ENCODE data around the gene PHF11.

Gene PHF11

DNA sequence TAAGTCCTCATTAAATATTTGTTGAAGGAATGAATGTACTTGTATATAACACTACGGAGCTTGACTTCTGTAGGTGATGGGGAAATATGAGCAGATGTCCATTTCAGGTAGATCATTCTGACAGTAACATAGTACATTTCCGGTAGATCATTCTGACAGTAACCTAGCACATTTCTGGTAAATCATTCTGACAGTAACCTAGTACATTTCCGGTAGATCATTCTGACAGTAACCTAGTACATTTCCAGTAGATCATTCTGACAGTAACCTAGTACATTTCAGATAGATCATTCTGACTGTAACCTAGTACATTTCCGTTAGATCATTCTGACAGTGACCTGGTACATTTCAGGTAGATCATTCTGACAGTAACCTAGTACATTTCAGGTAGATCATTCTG, 2.5 kb downstream of the PHF11 start:
- DNase-seq (ENCODE audit: low spot score): no peak

- no peak for DNase-seq (ENCODE audit: low spot score)
These were observed 4.3 kb downstream of the PHF11 start for GRCh38 chr13:49499889-49500660.

GRCh38 chr13:49502954-49503353, 7.2 kb downstream of the PHF11 start:
- DNase-seq (ENCODE audit: low spot score): no peak

GRCh38 chr13:49503951-49504350, 8.2 kb downstream of the PHF11 start:
- no peak for DNase-seq (ENCODE audit: low spot score)

DNA sequence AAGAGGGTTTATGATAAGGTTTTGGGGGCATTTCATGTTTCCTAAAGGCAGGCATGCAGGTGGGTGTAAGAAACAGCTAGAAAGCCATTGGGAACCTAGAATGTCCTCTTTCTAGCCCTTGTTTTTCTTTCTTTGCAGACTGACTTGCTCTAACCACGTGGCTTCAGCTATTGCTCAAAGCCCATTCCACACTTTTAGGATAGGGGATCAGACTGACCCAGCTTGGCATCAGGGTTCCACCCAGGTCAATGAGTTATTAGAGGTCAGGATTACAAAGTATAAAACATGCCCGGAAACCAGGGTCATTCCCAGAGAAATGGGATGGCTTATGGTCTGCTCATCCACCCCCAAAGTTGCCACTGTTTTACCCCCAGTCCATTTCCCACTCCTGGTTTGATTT, 16.8 kb downstream of the PHF11 start:
- DNase-seq (ENCODE audit: low spot score): no peak

DNA sequence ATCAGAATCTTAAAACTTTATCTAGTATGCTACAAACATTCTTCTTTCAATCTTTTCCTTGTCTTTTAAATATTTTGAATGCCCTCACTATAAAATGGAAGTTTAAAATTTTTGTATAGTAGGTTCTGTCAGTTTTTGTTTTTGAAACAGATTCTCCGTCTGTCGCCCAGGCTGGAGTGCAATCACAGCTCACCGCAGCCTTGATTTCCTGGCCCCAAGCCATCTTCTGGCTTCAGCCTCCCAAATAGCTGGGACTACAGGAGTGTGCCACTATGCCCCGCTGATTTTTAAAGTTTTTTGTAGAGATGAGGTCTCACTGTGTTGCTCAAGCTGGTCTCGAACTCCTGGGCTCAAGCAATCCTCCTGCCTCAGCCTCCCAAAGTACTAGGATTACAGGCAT, 20.7 kb downstream of the PHF11 start:
- DNase-seq (ENCODE audit: low spot score): no peak

DNA sequence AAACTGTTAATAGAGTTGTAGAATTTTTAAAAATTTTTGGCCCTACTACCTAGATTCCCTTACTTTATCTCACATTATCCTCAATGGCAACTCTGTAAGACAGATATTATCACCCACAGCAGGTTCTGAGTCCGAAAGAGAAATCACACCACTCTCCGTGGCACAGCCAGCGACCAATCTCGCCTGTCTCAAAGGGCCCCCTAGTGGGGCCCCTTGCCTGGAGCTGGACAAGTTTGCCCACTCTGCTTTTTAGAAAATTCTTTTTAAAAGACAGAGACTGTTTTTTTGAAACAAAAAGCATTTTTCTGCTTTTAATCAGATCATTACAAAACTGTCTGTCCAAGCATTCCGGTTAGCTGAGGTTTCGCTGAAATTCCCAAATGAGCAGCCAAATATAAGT, 21.7 kb downstream of the PHF11 start:
- DNase-seq (ENCODE audit: low spot score): no peak

GRCh38 chr13:49521224-49521623, 25.5 kb downstream of the PHF11 start:
- no peak for DNase-seq (ENCODE audit: low spot score)

DNA sequence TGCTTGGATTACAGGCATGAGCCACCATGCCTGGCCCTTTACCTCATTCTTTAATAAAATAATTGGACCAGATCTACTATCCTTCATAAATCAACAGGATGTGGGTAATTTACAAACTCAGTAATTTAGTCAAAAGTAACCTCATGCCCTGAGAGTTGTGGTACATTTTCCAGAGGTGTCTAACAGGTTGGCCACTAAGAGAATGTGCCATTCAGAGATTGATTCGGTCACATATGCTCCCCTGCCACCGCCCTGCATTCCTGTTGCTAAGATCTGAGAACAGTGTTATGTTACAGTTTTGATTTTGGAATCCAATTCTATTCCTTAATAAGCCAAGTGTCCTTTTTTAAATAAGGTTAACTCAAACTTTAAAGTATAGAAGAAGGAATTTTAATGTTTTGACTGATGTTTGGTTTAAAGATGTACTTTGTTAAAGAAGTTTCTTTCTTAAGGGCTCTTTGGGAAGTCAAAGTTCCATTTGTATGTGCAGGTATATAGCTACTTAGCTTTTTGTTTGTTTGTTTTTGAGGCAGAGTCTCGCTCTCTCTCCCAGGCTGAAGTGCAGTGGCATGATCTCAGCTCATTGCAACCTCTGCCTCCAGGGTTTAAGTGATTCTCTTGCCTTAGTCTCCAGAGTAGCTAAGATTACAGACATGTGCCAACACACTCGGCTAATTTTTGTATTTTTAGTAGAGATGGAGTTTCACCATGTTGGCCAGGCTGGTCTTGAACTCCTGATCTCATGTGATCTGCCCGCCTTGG, 29.2 kb downstream of the PHF11 start:
- DNase-seq (ENCODE audit: low spot score): no peak

DNA sequence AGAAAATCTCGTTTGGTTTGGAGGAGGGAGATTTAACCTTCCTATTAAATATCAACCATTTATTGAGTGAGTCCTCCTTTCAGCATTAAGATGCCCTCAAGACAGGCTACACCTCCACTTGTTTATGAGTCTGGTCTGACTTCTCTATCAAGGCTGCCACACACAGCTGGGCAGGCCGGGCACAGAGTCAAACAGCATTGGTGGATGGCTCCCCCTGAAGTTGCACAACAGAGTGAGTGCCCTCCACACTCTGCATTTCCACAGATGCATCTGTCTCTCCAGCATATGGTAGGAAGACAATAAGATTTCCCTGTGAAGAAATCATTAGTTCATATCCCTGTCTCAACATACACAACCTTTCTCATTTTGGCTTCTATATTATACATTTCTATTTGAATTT, 31.4 kb downstream of the PHF11 start:
- DNase-seq (ENCODE audit: low spot score): no peak

DNA sequence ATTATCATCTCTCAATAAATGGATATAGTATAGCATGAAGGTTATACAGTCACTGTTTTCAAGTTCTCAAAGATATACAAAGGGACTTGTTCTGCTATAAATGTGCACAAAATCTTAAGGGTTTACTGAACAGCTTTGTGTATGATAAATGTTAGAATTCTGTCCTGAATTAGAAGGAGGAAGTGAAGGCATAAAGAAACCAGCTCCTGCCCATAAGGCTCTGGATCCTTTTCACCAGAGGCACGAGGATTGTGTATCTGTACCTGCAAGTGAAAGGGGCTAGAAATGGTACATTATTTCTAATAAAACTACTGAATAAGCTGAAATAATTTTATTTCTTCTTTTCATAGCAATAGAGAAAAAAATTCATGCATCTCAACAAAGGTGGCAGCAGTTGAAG, 32.4 kb downstream of the PHF11 start:
- DNase-seq (ENCODE audit: low spot score): no peak

GRCh38 chr13:49530457-49530856, 34.7 kb downstream of the PHF11 start:
- DNase-seq (ENCODE audit: low spot score): no peak

- DNase-seq (ENCODE audit: low spot score): no peak
These were observed 36.8 kb downstream of the PHF11 start for GRCh38 chr13:49532593-49532992.

GRCh38 chr13:49533011-49533410, 37.3 kb downstream of the PHF11 start:
- no peak for DNase-seq (ENCODE audit: low spot score)

DNA sequence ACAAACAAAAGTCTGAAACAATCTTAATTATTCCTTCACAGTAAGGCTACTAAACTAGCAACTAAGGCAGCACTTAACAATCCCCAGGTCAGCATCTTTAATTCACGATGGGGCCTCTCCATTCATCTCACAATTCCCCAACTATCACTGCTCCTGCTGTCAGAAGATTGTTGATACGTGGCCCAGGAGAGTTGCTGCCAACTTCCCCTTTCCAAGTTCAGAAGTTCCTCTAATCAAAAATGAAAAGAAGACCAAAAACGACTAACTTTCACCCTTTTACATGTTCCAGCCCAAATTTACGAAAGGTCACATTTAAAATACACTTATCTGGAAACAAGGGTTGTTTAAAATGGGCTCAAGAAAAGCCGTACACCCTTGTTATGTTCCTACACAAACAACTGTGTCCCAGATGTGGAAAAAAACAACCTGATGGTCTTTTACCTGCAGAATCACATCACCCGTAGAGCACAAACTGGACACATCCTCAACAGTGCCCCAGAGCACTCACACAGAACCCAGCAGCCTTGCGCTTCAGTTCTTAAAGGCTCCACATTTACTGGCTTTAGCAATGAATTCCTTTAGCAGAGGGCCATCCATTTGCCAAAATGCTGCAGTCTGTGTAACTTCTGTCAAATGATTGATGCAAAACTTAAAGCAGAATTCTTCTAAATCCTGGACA, 38.0 kb downstream of the PHF11 start:
- no peak for DNase-seq (ENCODE audit: low spot score)

- no peak for DNase-seq (ENCODE audit: low spot score)
These were observed 40.6 kb downstream of the PHF11 start for GRCh38 chr13:49536144-49536873.

DNA sequence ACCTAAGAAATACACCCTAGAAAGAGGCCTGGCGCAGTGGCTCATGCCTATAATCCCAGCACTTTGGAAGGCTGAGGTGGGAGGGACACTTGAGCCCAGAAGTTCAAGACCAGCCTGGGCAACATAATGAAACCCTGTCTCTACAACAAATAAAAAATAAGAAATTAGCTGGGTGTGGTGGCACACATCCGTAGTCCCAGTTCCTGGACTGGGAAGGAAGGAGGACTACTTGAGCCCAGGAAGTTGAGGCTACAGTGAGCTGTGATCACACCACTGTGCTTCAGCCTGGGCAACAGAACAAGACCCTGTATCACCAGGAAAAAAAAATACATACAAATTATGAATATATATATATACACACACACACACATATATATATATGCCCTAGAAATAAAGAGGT, 42.7 kb downstream of the PHF11 start:
- no peak for DNase-seq (ENCODE audit: low spot score)

DNA sequence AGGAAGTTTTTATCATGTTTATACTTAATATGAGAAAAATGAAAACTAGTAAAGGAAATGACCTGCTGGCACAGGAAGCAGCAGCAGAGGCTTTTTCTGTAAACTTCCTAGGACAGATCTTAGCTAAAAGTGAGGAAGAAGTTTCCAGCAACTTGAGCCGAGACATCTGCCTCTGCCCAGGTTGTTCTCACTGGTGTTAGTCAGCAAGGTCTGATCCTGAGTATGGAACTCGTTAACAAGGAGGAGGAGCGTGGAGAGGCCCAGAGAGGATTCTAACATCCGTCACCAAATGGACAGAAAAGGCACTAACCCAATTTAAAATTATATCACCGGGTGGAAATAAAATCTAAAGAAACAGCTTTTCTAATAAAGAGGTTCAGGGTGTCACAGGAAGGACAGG, 43.6 kb downstream of the PHF11 start:
- DNase-seq (ENCODE audit: low spot score): no peak

DNA sequence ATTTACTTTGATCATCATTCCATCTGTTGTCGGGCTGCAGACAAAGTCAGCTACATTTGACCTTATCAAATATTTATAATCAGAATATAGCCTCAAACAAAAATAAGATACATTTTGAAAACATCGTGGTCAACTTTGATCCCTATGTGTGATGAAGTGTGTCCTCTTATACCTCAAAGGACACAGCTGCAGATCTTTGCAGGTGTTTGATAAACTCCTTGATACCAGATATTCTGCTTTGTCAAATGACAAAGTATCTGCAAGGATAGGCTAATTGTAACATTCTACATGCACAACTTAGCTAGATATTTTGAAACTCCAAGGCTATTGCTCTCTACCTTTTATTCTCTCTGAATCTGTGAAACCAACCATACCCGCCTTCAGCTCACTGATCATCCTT, 44.0 kb downstream of the PHF11 start:
- DNase-seq (ENCODE audit: low spot score): no peak

DNA sequence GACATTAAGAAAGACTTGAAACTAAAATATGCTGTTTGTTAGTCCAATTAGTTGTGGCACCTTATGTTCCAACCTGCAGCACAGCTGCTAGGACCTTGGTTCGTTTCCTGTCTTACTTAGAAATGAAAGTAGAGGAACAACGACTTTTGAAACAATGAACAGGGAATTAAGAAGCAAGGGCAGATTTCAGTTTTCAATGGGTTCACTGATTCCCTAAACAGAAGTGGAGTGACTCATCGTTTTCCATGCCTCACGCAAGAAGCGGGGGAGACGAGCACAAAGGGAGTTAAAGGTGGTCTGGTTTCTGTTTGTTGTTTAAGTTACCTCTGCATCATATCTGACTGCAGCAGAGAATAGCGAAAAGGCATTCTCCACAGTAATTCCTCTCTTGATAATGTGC, 44.8 kb downstream of the PHF11 start:
- no peak for DNase-seq (ENCODE audit: low spot score)

- DNase-seq (ENCODE audit: low spot score): no peak
These were observed 47.9 kb downstream of the PHF11 start for GRCh38 chr13:49543656-49544055.

DNA sequence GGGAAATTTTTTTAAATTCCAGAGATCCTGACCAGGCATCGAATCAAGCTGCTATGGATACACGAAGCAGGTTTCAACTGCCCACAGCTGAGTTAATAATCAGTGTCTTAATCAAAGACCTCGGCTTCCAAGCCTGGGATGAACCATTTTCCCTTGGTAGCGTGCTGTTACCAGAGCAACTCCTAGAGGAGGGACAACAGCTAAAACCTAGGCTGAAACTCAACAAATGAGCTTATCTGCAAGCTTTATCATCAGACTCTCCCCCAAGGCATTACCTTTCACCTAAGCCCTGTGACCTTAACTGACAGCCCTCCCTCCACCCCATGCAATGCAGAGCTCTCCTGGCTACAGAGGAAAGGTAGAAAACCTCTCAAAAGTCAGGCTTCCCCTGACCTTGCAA, 49.9 kb downstream of the PHF11 start:
- no peak for DNase-seq (ENCODE audit: low spot score)
